Measurements from ENCODE around the gene CUX1. TPM values are rescaled to one million over a fixed set of nuclear protein-coding genes. Genes with fewer than 3 reads are reported as not detected.

CUX1 gene
- total RNA-seq, 4 donors from 2014 or later = 56.9 to 124 (median 93.2) TPM

- WGBS, 2 donors (ENCODE audit: low coverage in 1 of 2) = 58 to 70% methylated on average over 2 to 4 of the region's 4 CpGs
- intact Hi-C loops (cut with DNase I; ENCODE audit: low total_unique reads) = no loop called here
- H3K27me3 ChIP-seq = peaks cover 5% of the 10 kb centered on the region
- in situ Hi-C loops (cut with MboI; ENCODE audit: low pct_ligation_motif_present in 1 of 4, low pct_unique_long_range_greater_than_20kb in 1 of 4, low sequenced_read_pairs in 3 of 4) = no loop called here
- TF ChIP-seq, protein P1, sequence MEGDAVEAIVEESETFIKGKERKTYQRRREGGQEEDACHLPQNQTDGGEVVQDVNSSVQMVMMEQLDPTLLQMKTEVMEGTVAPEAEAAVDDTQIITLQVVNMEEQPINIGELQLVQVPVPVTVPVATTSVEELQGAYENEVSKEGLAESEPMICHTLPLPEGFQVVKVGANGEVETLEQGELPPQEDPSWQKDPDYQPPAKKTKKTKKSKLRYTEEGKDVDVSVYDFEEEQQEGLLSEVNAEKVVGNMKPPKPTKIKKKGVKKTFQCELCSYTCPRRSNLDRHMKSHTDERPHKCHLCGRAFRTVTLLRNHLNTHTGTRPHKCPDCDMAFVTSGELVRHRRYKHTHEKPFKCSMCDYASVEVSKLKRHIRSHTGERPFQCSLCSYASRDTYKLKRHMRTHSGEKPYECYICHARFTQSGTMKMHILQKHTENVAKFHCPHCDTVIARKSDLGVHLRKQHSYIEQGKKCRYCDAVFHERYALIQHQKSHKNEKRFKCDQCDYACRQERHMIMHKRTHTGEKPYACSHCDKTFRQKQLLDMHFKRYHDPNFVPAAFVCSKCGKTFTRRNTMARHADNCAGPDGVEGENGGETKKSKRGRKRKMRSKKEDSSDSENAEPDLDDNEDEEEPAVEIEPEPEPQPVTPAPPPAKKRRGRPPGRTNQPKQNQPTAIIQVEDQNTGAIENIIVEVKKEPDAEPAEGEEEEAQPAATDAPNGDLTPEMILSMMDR (IDR thresholded peaks at IDR 0.05) = no peak
- TF ChIP-seq POLR2A (IDR thresholded peaks at IDR 0.05) (no peak), EP300 (IDR thresholded peaks at IDR 0.05; ENCODE audit: low read depth) (no peak)
- no peak overlapping the region for H3K27ac ChIP-seq
- no peaks in the 10 kb centered on the region for H3K9me3 ChIP-seq
- H3K36me3 ChIP-seq = no peaks in the 10 kb centered on the region
- no peaks in the 10 kb centered on the region for H3K4me1 ChIP-seq
- DNase-seq = no peak
- no peak overlapping the region for H3K4me3 ChIP-seq
These were observed 44.8 kb upstream of the CUX1 start for GRCh38 chr7:101772508-101773211.

GRCh38 chr7:101775181-101775580 is 42.2 kb upstream of the CUX1 start:
- TF ChIP-seq POLR2A (IDR thresholded peaks at IDR 0.05) (no peak), POLR2AphosphoS5 (IDR thresholded peaks at IDR 0.05) (no peak), EP300 (IDR thresholded peaks at IDR 0.05; ENCODE audit: low read depth) (no peak)
- TF ChIP-seq, protein P1 (IDR thresholded peaks at IDR 0.05) = no peak
- Histone ChIP-seq H3K4me1 (no peaks in the 10 kb centered on the region), H3K27ac (no peak overlapping the region), H3K36me3 (no peaks in the 10 kb centered on the region), H3K27me3 (peaks cover 5% of the 10 kb centered on the region), H3K4me3 (no peak overlapping the region), H3K9me3 (no peaks in the 10 kb centered on the region)
- WGBS, 2 donors (ENCODE audit: low coverage in 1 of 2) = 86 to 100% methylated on average over 1 to 9 of the region's 9 CpGs
- in situ Hi-C loops (cut with MboI; ENCODE audit: low pct_ligation_motif_present in 1 of 4, low pct_unique_long_range_greater_than_20kb in 1 of 4, low sequenced_read_pairs in 3 of 4) = no loop called here
- no peak for DNase-seq
- intact Hi-C loops (cut with DNase I; ENCODE audit: low total_unique reads) = no loop called here

GRCh38 chr7:101778026-101778580 is 39.3 kb upstream of the CUX1 start:
- H3K36me3 ChIP-seq = no peaks in the 10 kb centered on the region
- no peaks in the 10 kb centered on the region for H3K4me1 ChIP-seq
- H3K9me3 ChIP-seq = no peaks in the 10 kb centered on the region
- in situ Hi-C loops (cut with MboI; ENCODE audit: low pct_ligation_motif_present in 1 of 4, low pct_unique_long_range_greater_than_20kb in 1 of 4, low sequenced_read_pairs in 3 of 4) (no loop called here), intact Hi-C loops (cut with DNase I; ENCODE audit: low total_unique reads) (no loop called here)
- 58 to 87% methylated on average over 4 to 20 of the region's 20 CpGs for WGBS, 2 donors (ENCODE audit: low coverage in 1 of 2)
- TF ChIP-seq POLR2A (IDR thresholded peaks at IDR 0.05) = no peak
- TF ChIP-seq POLR2AphosphoS5 (IDR thresholded peaks at IDR 0.05) = no peak
- TF ChIP-seq EP300 (IDR thresholded peaks at IDR 0.05; ENCODE audit: low read depth) = no peak
- TF ChIP-seq, protein P1 (IDR thresholded peaks at IDR 0.05) = no peak
- no peaks in the 10 kb centered on the region for H3K27me3 ChIP-seq
- H3K4me3 ChIP-seq = no peak overlapping the region
- H3K27ac ChIP-seq = no peak overlapping the region
- no peak for DNase-seq

GRCh38 chr7:101779267-101779666 is 38.2 kb upstream of the CUX1 start:
- intact Hi-C loops (cut with DNase I; ENCODE audit: low total_unique reads) (no loop called here), in situ Hi-C loops (cut with MboI; ENCODE audit: low pct_ligation_motif_present in 1 of 4, low pct_unique_long_range_greater_than_20kb in 1 of 4, low sequenced_read_pairs in 3 of 4) (no loop called here)
- Histone ChIP-seq H3K4me1 (peaks cover 0 to under 1% (median 0%) of the 10 kb centered on the region in 4 donors), H3K4me3 (no peak overlapping the region), H3K27ac (no peak overlapping the region), H3K36me3 (no peaks in the 10 kb centered on the region), H3K9me3 (no peaks in the 10 kb centered on the region), H3K27me3 (no peaks in the 10 kb centered on the region)
- TF ChIP-seq, protein P1 (IDR thresholded peaks at IDR 0.05) = no peak
- TF ChIP-seq POLR2A (IDR thresholded peaks at IDR 0.05) (no peak), POLR2AphosphoS5 (IDR thresholded peaks at IDR 0.05) (no peak), EP300 (IDR thresholded peaks at IDR 0.05; ENCODE audit: low read depth) (no peak)
- WGBS, 2 donors (ENCODE audit: low coverage in 1 of 2) = 80 to 93% methylated on average over 1 to 4 of the region's 4 CpGs
- no peak for DNase-seq
